ENCODE results near the gene SLC4A11.

- TF ChIP-seq RAD21 (IDR thresholded peaks at IDR 0.05; ENCODE audit: low read depth) (no peak), CREB1 (IDR thresholded peaks at IDR 0.05; ENCODE audit: low read depth) (no peak), MAX (IDR thresholded peaks at IDR 0.05) (no peak), REST (IDR thresholded peaks at IDR 0.05; ENCODE audit: low read depth) (no peak), NFIC (IDR thresholded peaks at IDR 0.05) (no peak)
Observed at GRCh38 chr20:3283222-3283820, 44.3 kb upstream of the SLC4A11 start.
